ENCODE measurements around the gene PAX2.
A peak's percentile ranks its signal among the peaks of the same experiment; 100 is the strongest.

PAX2 gene

DNA sequence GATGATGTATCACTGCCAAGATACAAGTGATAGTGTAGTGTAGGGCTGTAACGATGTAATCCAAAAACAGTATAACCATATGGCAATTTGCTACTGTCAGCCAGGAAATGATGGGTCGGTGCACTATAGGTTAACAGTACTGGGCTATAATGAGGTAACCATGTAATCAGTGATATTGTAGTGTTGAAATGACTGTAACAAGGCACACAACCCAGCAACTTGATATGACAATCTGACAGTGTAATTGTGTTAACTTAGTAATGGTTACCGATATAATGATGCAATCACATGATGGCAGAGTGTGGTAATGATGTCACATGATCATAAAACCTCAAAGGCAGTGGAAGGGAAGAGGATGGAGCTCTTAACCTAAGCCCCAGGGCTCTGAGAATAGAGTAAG, 93.6 kb downstream of the PAX2 start:
- Histone ChIP-seq H3K9me3 (ENCODE audit: insufficient read depth, low read depth, low read length) (no peaks in the 10 kb centered on the region; the same call in 1 of the 2 replicates), H3K4me1 (ENCODE audit: insufficient read depth, low read length) (no peaks in the 10 kb centered on the region), H3K27me3 (ENCODE audit: insufficient read depth, low read length) (peaks cover 89% of the 10 kb centered on the region), H3K36me3 (ENCODE audit: insufficient read depth, low read length) (no peaks in the 10 kb centered on the region), H3K4me3 (ENCODE audit: low read length) (no peak overlapping the region), H3K9ac (ENCODE audit: low read depth, low read length) (no peak overlapping the region), H3K27ac (ENCODE audit: low read depth, low read length) (no peak overlapping the region)
- WGBS, result 96% methylated on average over 3 of the region's 3 CpGs

DNA sequence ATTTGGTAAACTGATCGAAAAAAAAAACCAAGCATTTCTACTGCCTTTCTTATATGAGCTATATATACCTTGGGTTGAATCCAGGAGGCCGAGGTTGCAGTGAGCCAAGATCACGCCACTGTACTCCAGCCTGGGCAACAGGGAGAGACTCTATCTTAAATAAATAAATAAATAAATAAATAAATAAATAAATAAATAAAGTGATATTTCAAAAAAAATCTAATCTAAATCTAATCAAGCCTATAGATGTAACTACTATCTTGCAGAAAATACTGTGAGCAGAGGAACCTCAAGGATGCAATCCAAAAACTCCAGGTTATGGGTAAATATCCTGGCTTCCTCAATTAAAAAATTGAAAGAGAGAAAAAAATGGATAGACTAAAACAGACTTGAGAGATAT, 96.1 kb downstream of the PAX2 start:
- Histone ChIP-seq H3K9me3 (ENCODE audit: insufficient read depth, low read depth, low read length) (no peaks in the 10 kb centered on the region; the same call in 1 of the 2 replicates), H3K27me3 (ENCODE audit: insufficient read depth, low read length) (peaks cover 79% of the 10 kb centered on the region)
- WGBS, result 86% methylated on average over 1 of the region's 3 CpGs

DNA sequence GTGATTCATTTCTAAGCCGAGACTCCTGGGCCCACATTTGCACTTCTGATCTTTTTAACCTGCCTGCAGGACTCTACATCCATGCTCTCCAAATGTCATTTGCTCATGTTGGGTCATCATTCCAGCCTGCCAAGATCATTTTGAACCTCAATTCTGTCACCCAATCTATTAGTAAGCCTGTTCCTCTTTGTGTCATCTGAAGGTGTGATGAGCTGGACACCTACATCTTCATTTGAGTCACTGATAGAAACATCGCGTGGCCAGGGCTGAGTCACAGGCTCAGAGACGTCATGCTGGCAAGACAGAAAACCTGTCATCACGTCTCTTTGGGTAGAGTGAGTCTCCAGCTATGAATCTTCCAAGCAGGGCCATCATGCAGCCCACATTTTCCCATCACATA, 102.1 kb downstream of the PAX2 start:
- no peaks in the 10 kb centered on the region for H3K4me1 ChIP-seq (ENCODE audit: insufficient read depth, low read length)
- H3K27ac ChIP-seq (ENCODE audit: low read depth, low read length), result no peak overlapping the region
- H3K27me3 ChIP-seq (ENCODE audit: insufficient read depth, low read length), result peaks cover 69% of the 10 kb centered on the region
- no peak overlapping the region for H3K4me3 ChIP-seq (ENCODE audit: low read length)
- no peak overlapping the region for H3K9ac ChIP-seq (ENCODE audit: low read depth, low read length)
- H3K9me3 ChIP-seq (ENCODE audit: insufficient read depth, low read depth, low read length), result no peaks in the 10 kb centered on the region
- 52% methylated on average over 5 of the region's 5 CpGs for WGBS
- no peaks in the 10 kb centered on the region for H3K36me3 ChIP-seq (ENCODE audit: insufficient read depth, low read length)

More for the DNA sequence above, 96.1 kb downstream of the PAX2 start:
- Histone ChIP-seq H3K36me3 (ENCODE audit: insufficient read depth, low read length) (no peaks in the 10 kb centered on the region), H3K27ac (ENCODE audit: low read depth, low read length) (no peak overlapping the region), H3K4me3 (ENCODE audit: low read length) (no peak overlapping the region), H3K4me1 (ENCODE audit: insufficient read depth, low read length) (no peaks in the 10 kb centered on the region), H3K9ac (ENCODE audit: low read depth, low read length) (no peak overlapping the region)

DNA sequence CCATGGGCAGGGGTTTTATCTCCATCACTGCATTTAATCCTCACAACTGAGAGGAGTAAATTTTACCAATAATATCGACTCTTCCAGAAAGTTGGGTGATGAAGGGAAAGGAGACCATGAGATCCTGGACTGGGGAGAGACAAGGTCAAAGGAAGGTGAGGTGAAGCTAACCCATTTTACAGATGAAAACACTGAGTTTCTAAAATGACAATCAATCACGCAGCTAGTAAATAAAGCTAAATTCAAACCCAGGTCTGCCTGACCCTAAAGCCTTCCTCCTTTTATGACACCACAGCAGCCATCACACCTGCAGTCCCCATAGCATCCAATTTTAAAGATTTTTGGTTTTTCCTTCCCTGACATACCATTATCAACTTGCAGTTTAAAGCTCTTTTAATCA, 103.4 kb downstream of the PAX2 start:
- no peak overlapping the region for H3K27ac ChIP-seq (ENCODE audit: low read depth, low read length)
- no peak overlapping the region for H3K9ac ChIP-seq (ENCODE audit: low read depth, low read length)
- no peaks in the 10 kb centered on the region for H3K9me3 ChIP-seq (ENCODE audit: insufficient read depth, low read depth, low read length)
- no peaks in the 10 kb centered on the region for H3K4me1 ChIP-seq (ENCODE audit: insufficient read depth, low read length)
- peaks cover 63% of the 10 kb centered on the region for H3K27me3 ChIP-seq (ENCODE audit: insufficient read depth, low read length)
- no peaks in the 10 kb centered on the region for H3K36me3 ChIP-seq (ENCODE audit: insufficient read depth, low read length)
- 93% methylated on average over 2 of the region's 2 CpGs for WGBS
- no peak overlapping the region for H3K4me3 ChIP-seq (ENCODE audit: low read length)

GRCh38 chr10:100858261-100858660, 112.9 kb downstream of the PAX2 start:
- no peaks in the 10 kb centered on the region for H3K4me1 ChIP-seq (ENCODE audit: insufficient read depth, low read length)
- 76% methylated on average over 4 of the region's 4 CpGs for WGBS
- H3K27me3 ChIP-seq (ENCODE audit: insufficient read depth, low read length), result peaks cover 75% of the 10 kb centered on the region
- H3K4me3 ChIP-seq (ENCODE audit: low read length), result no peak overlapping the region
- no peak overlapping the region for H3K9ac ChIP-seq (ENCODE audit: low read depth, low read length)
- no peaks in the 10 kb centered on the region for H3K9me3 ChIP-seq (ENCODE audit: insufficient read depth, low read depth, low read length)
- no peaks in the 10 kb centered on the region for H3K36me3 ChIP-seq (ENCODE audit: insufficient read depth, low read length)
- no peak overlapping the region for H3K27ac ChIP-seq (ENCODE audit: low read depth, low read length)

DNA sequence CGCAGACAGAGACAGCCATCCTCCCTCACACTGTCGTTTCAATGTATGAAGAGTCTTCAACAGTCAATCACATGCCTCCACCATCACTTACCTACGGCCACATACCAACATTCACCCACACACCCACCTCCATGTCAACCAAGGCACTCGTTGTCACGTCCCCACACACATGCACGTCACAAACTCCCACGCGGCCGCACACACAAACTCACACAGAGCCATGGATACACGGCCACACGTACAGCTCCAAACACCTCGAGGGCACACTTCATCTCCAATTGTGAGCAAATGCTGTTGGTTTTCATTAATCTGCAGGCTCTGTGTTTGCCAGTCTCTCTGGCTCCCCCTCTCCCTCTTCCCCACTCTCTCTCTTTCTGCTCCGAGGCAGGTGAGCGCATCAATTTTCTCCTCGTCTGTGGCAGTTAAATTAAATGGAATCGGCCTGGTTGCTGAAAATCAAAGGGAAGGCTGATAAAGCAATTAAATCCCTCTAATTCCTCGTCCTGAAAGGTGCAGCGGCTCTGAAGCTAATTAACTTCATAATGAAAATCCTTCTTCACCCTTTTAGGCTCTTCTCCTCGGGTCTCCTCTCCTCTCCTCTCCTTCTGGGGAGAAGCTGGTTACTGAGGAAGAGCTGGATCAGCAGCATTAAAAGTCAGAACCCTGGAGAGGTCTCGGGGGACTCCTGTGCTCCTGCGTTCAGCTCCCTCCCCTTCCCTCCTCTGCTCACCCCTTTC, 113.5 kb downstream of the PAX2 start:
- no peaks in the 10 kb centered on the region for H3K4me1 ChIP-seq (ENCODE audit: insufficient read depth, low read length)
- 71% methylated on average over 21 of the region's 21 CpGs for WGBS
- H3K9me3 ChIP-seq (ENCODE audit: insufficient read depth, low read depth, low read length), result no peaks in the 10 kb centered on the region
- no peak overlapping the region for H3K9ac ChIP-seq (ENCODE audit: low read depth, low read length)
- H3K4me3 ChIP-seq (ENCODE audit: low read length), result no peak overlapping the region
- H3K36me3 ChIP-seq (ENCODE audit: insufficient read depth, low read length), result no peaks in the 10 kb centered on the region
- H3K27ac ChIP-seq (ENCODE audit: low read depth, low read length), result no peak overlapping the region
- peaks cover 77% of the 10 kb centered on the region for H3K27me3 ChIP-seq (ENCODE audit: insufficient read depth, low read length)

DNA sequence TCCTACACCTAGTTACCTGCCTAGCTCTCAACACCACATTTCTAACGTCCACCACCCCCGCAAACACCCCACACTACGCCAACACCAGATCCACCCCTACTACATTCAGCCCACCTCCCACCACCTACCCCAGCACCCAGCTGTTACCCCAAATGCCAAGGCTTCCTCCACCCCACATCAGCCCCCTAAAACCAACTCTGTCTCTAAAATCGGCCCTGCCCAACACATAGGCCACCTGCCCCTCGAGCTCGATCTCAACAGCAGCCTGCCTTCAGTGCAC, 114.0 kb downstream of the PAX2 start:
- H3K9me3 ChIP-seq (ENCODE audit: insufficient read depth, low read depth, low read length), result no peaks in the 10 kb centered on the region
- 78% methylated on average over 6 of the region's 6 CpGs for WGBS
- H3K4me1 ChIP-seq (ENCODE audit: insufficient read depth, low read length), result no peaks in the 10 kb centered on the region
- H3K4me3 ChIP-seq (ENCODE audit: low read length), result no peak overlapping the region
- no peak overlapping the region for H3K9ac ChIP-seq (ENCODE audit: low read depth, low read length)
- no peak overlapping the region for H3K27ac ChIP-seq (ENCODE audit: low read depth, low read length)
- peaks cover 78% of the 10 kb centered on the region for H3K27me3 ChIP-seq (ENCODE audit: insufficient read depth, low read length)
- H3K36me3 ChIP-seq (ENCODE audit: insufficient read depth, low read length), result no peaks in the 10 kb centered on the region

DNA sequence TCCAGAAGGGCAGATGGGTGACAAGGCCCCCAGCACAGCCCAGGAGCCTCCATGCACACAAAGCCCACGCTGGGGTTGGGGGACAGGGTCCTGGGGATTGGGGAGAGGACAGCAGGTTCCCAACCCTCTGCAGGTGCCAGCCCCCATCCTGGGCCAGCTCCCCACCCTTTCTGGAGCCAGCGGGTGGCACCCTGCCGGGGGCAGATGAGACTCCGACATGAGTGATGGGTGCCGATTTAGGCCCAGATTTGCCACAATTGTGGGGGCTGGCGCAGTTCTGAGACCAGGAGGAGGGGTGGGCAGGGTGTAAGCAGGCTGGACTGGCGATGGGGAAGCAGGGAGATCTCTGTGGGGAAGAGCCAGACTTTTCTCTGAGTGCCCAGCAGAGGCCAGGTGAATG, 118.1 kb downstream of the PAX2 start:
- no peak overlapping the region for H3K27ac ChIP-seq (ENCODE audit: low read depth, low read length)
- peaks cover 88% of the 10 kb centered on the region for H3K27me3 ChIP-seq (ENCODE audit: insufficient read depth, low read length)
- peaks cover 5% of the 10 kb centered on the region; the same call in 1 of the 2 replicates for H3K4me1 ChIP-seq (ENCODE audit: insufficient read depth, low read length)
- no peaks in the 10 kb centered on the region for H3K36me3 ChIP-seq (ENCODE audit: insufficient read depth, low read length)
- H3K9ac ChIP-seq (ENCODE audit: low read depth, low read length), result no peak overlapping the region
- no peak overlapping the region for H3K4me3 ChIP-seq (ENCODE audit: low read length)
- no peaks in the 10 kb centered on the region for H3K9me3 ChIP-seq (ENCODE audit: insufficient read depth, low read depth, low read length)
- 89% methylated on average over 7 of the region's 7 CpGs for whole genome bisulfite sequencing

DNA sequence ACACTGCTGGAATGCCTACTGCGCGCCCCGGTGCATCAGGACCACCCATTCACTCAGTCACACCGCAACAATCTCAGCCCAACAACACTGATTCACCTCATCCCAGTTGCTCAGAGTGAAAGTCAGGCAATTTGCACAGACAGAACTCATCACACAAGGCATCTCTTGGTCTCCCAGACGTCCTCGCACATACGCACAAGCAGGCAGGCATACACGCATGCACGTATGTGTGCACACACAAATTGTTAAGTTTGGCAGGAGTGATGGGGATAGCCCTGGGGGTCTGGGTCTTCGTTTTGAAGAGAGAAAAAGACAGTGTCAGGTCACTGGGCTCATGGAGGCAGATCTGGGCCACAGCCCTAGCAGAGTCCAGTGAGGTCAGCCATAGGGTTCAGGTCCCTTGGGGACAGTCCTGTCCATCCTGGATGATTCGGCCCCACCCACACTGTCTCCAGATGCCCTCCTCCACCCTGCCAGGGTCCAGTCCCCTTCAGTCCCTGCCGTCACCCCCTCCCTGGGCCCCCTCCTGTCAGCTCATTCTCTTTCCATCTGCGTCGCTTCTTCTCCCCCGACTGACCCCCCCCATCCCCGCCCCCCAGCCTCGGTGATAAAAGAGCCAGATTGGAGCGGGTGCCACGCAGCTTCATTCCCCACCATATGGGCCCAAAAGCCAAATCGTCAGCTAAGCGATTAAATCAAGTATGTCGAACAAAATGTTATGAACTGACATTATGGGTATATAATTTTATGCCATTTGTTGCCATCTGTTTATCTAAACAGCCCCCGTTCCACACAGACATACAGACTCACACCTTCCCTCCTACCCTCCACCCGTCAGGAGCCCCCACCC, 118.9 kb downstream of the PAX2 start:
- H3K27me3 ChIP-seq (ENCODE audit: insufficient read depth, low read length), result peaks cover 89% of the 10 kb centered on the region
- WGBS, result 92% methylated on average over 24 of the region's 24 CpGs

GRCh38 chr10:100864978-100865377, 119.6 kb downstream of the PAX2 start:
- H3K4me1 ChIP-seq (ENCODE audit: insufficient read depth, low read length), result peaks cover 5% of the 10 kb centered on the region; the same call in 1 of the 2 replicates
- H3K9me3 ChIP-seq (ENCODE audit: insufficient read depth, low read depth, low read length), result no peaks in the 10 kb centered on the region
- H3K9ac ChIP-seq (ENCODE audit: low read depth, low read length), result no peak overlapping the region
- peaks cover 85% of the 10 kb centered on the region for H3K27me3 ChIP-seq (ENCODE audit: insufficient read depth, low read length)
- H3K27ac ChIP-seq (ENCODE audit: low read depth, low read length), result no peak overlapping the region
- WGBS, result 85% methylated on average over 4 of the region's 4 CpGs
- no peaks in the 10 kb centered on the region for H3K36me3 ChIP-seq (ENCODE audit: insufficient read depth, low read length)
- no peak overlapping the region for H3K4me3 ChIP-seq (ENCODE audit: low read length)

More for the DNA sequence above, 118.9 kb downstream of the PAX2 start:
- H3K36me3 ChIP-seq (ENCODE audit: insufficient read depth, low read length), result no peaks in the 10 kb centered on the region
- H3K9me3 ChIP-seq (ENCODE audit: insufficient read depth, low read depth, low read length), result no peaks in the 10 kb centered on the region
- H3K27ac ChIP-seq (ENCODE audit: low read depth, low read length), result no peak overlapping the region
- H3K4me3 ChIP-seq (ENCODE audit: low read length), result no peak overlapping the region
- H3K4me1 ChIP-seq (ENCODE audit: insufficient read depth, low read length), result peaks cover 5% of the 10 kb centered on the region; the same call in 1 of the 2 replicates
- H3K9ac ChIP-seq (ENCODE audit: low read depth, low read length), result no peak overlapping the region

DNA sequence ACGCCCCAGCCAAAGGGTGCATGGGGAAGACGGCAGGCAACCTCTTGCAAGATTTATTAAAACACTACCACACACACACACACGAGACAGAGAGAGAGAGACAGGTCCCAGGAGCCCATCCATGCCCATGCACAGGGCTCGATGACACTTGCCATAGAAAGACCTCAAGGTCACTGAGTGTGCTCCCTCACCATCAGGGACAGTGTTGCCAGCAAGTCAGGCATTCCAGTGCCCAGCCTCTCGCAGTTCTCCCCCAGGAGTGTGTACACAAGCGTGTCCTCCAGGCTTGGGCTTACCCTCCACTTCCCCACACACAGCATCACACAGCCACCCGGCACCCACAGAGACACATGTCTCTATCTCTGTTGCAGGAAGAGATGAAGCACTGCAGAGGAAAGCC, 120.6 kb downstream of the PAX2 start:
- Histone ChIP-seq H3K4me3 (ENCODE audit: low read length) (peak overlapping the region; percentile 44), H3K27me3 (ENCODE audit: insufficient read depth, low read length) (peaks cover 80% of the 10 kb centered on the region), H3K9me3 (ENCODE audit: insufficient read depth, low read depth, low read length) (no peaks in the 10 kb centered on the region), H3K27ac (ENCODE audit: low read depth, low read length) (no peak overlapping the region), H3K4me1 (ENCODE audit: insufficient read depth, low read length) (peaks cover 5% of the 10 kb centered on the region; the same call in 1 of the 2 replicates), H3K9ac (ENCODE audit: low read depth, low read length) (no peak overlapping the region), H3K36me3 (ENCODE audit: insufficient read depth, low read length) (no peaks in the 10 kb centered on the region)
- 86% methylated on average over 7 of the region's 7 CpGs for WGBS
